Fibroblast of lung (primary cell): Measurements from ENCODE around the gene OR7A5. TPM values are rescaled to one million over a fixed set of nuclear protein-coding genes. Genes with fewer than 3 reads are reported as not detected.

Experiments used
- DNase-seq, 2 donors: peaks; one replicate each; pipeline versions ENCODE4 v3.0.0 to v3.0.0-alpha.2; 2010; ENCODE audit warnings: low read depth in 2 of 2
- H2AFZ ChIP-seq: 2 replicates; pipeline ENCODE4 v1.5.1; 2012; ENCODE audit warnings: low read length, control low read depth, inconsistent platforms
- H3K27ac ChIP-seq: 2 replicates; pipeline ENCODE4 v1.5.1; 2011; ENCODE audit warnings: low read length, control low read depth; ENCODE audit not compliant: insufficient read depth
- H3K27me3 ChIP-seq: 2 replicates; pipeline ENCODE4 v1.5.1; 2011; ENCODE audit warnings: mild to moderate bottlenecking, low read length; ENCODE audit not compliant: control insufficient read depth, insufficient read depth
- H3K36me3 ChIP-seq: 2 replicates; pipeline ENCODE4 v1.5.1; 2011; ENCODE audit warnings: low read length; ENCODE audit not compliant: control insufficient read depth, insufficient read depth
- H3K4me1 ChIP-seq: 2 replicates; pipeline ENCODE4 v1.5.1; 2011; ENCODE audit warnings: low read length; ENCODE audit not compliant: control insufficient read depth, insufficient read depth; ENCODE audit errors: extremely low read depth
- H3K4me2 ChIP-seq: 2 replicates; pipeline ENCODE4 v1.5.1; 2011; ENCODE audit warnings: low read length, control low read depth; ENCODE audit not compliant: insufficient read depth; ENCODE audit errors: extremely low read depth
- H3K4me3 ChIP-seq, 4 experiments: fragments of 200-600 bp in 1 of 4; sonication (generic) in 1 of 4; replicated peaks in 1 of 4; 2 replicates each; pipeline ENCODE4 v1.5.1; 2011 to 2016; ENCODE audit warnings: low read length in 4 of 4, low read depth in 3 of 4, mild to moderate bottlenecking in 3 of 4, control low read depth in 2 of 4, inconsistent platforms in 1 of 4, mixed read lengths in 1 of 4; ENCODE audit not compliant: insufficient read depth in 1 of 4; ENCODE audit errors: control extremely low read depth in 1 of 4
- H3K79me2 ChIP-seq: 2 replicates; pipeline ENCODE4 v1.5.1; 2012; ENCODE audit warnings: mild to moderate bottlenecking, low read length, inconsistent platforms; ENCODE audit not compliant: control insufficient read depth, insufficient read depth
- H3K9ac ChIP-seq: 2 replicates; pipeline ENCODE4 v1.5.1; 2011; ENCODE audit warnings: mild to moderate bottlenecking, low read length, control low read depth; ENCODE audit not compliant: insufficient read depth
- H3K9me3 ChIP-seq: 2 replicates; pipeline ENCODE4 v1.5.1; 2012; ENCODE audit warnings: low read depth, low read length; ENCODE audit not compliant: control insufficient read depth, insufficient read depth
- H4K20me1 ChIP-seq: 2 replicates; pipeline ENCODE4 v1.5.1; 2011; ENCODE audit warnings: low read length; ENCODE audit not compliant: control insufficient read depth, insufficient read depth; ENCODE audit errors: extremely low read depth
- CTCF ChIP-seq, 2 donors: IDR thresholded peaks in 1 of 2; conservative IDR thresholded peaks in 1 of 2; 1 replicate in 1 of 2; 2 replicates in 1 of 2; pipeline ENCODE4 v1.5.1; 2011 to 2012; ENCODE audit warnings: low read length in 2 of 2, control low read depth in 1 of 2, inconsistent platforms in 1 of 2, low read depth in 1 of 2, mild to moderate bottlenecking in 1 of 2
- EZH2 ChIP-seq: IDR thresholded peaks from 2 replicates; pipeline ENCODE4 v1.5.1; 2012; ENCODE audit warnings: low read length, control low read depth, mild to moderate bottlenecking; ENCODE audit errors: missing control alignments
- polyA plus RNA-seq, 2 donors: library from polyadenylated mRNA; depleted of rRNA in 1 of 2; stranded (reverse) in 1 of 2; unstranded in 1 of 2; fragments of >200 nt; gene quantifications; 2 replicates each; pipeline ENCODE4 v1.2.1, GENCODE V29; 2011 to 2012; ENCODE audit warnings: missing spikeins in 1 of 2
- total RNA-seq: library from RNA; depleted of rRNA; stranded (reverse); fragments of >200 nt; gene quantifications from 2 replicates; pipeline ENCODE4 v1.2.1, GENCODE V29; 2014

Gene OR7A5
- total and polyA plus RNA-seq, 2 donors (not counting 1 experiment from before 2014, with no cell fraction given): not detected

- Histone ChIP-seq H3K27me3 (no peaks in the 10 kb centered on the region), H3K4me3 (no peak within 1 kb of the TSS), H3K4me1 (no peaks in the 10 kb centered on the region), H3K9ac (no peak within 1 kb of the TSS), H3K4me2 (no peak within 1 kb of the TSS), H3K27ac (no peak within 1 kb of the TSS), H3K79me2 (no peaks in the 10 kb centered on the region), H3K9me3 (no peaks in the 10 kb centered on the region), H3K36me3 (no peaks in the 10 kb centered on the region), H4K20me1 (no peaks in the 10 kb centered on the region), H2AFZ (no peak within 1 kb of the TSS)
- DNase-seq: no peak
- TF ChIP-seq EZH2 (no peak), CTCF (conservative IDR thresholded peaks at IDR 0.05 in 1 of 2, IDR thresholded peaks at IDR 0.05 in 1 of 2; ENCODE audit: low read depth in 1 of 2, low read length in 2 of 2) (no peak)
Measured at GRCh38 chr19:14848822-14849221, 13.8 kb upstream of the OR7A5 start, which contains the start of gene OR7A10. Gene OR7A10, minus strand, starts transcription at chr19:14848922. Its CDS starts 7,045 bp downstream, at chr19:14841877.

GRCh38 chr19:14843578-14843977 is 8.6 kb upstream of the OR7A5 start:
- Histone ChIP-seq H3K27ac (no peak overlapping the region), H3K9ac (no peak overlapping the region), H4K20me1 (no peaks in the 10 kb centered on the region), H2AFZ (no peak overlapping the region), H3K4me2 (no peak overlapping the region), H3K79me2 (no peaks in the 10 kb centered on the region), H3K4me1 (no peaks in the 10 kb centered on the region), H3K9me3 (no peaks in the 10 kb centered on the region), H3K36me3 (no peaks in the 10 kb centered on the region), H3K4me3 (no peak overlapping the region), H3K27me3 (no peaks in the 10 kb centered on the region)
- DNase-seq: no peak
- TF ChIP-seq CTCF (conservative IDR thresholded peaks at IDR 0.05 in 1 of 2, IDR thresholded peaks at IDR 0.05 in 1 of 2; ENCODE audit: low read depth in 1 of 2, low read length in 2 of 2) (no peak), EZH2 (no peak)

GRCh38 chr19:14843169-14843568 is 8.2 kb upstream of the OR7A5 start:
- Histone ChIP-seq H3K4me3 (no peak overlapping the region), H4K20me1 (no peaks in the 10 kb centered on the region), H3K9me3 (no peaks in the 10 kb centered on the region), H3K4me1 (no peaks in the 10 kb centered on the region), H3K27ac (no peak overlapping the region), H3K36me3 (no peaks in the 10 kb centered on the region), H3K9ac (no peak overlapping the region), H3K4me2 (no peak overlapping the region), H3K79me2 (no peaks in the 10 kb centered on the region), H2AFZ (no peak overlapping the region), H3K27me3 (no peaks in the 10 kb centered on the region)
- DNase-seq: no peak
- TF ChIP-seq EZH2 (no peak), CTCF (conservative IDR thresholded peaks at IDR 0.05 in 1 of 2, IDR thresholded peaks at IDR 0.05 in 1 of 2; ENCODE audit: low read depth in 1 of 2, low read length in 2 of 2) (no peak)
